ENCODE measurements around the gene CTNNA2. TPM values are rescaled to one million over a fixed set of nuclear protein-coding genes. Genes with fewer than 3 reads are reported as not detected.

CTNNA2 gene
- total RNA-seq, 1 experiment from 2014 or later: 5.5 TPM

GRCh38 chr2:80361904-80362303 is 849.1 kb downstream of the CTNNA2 start:
- no peaks in the 10 kb centered on the region for H3K9me3 ChIP-seq (ENCODE audit: control insufficient read depth, low read depth, low read length)
- no peak overlapping the region for H2BK15ac ChIP-seq (ENCODE audit: low read depth, low read length)
- peaks cover 37% of the 10 kb centered on the region for H3K27me3 Mint-ChIP-seq (ENCODE audit: low read depth)
- H3K9ac ChIP-seq (ENCODE audit: extremely low read depth, insufficient read length, low read length): no peak overlapping the region
- H2BK120ac ChIP-seq (ENCODE audit: low read depth, low read length, poor library complexity, severe bottlenecking): no peak overlapping the region
- H4K20me1 ChIP-seq (ENCODE audit: control insufficient read depth, insufficient read depth, insufficient read length): no peaks in the 10 kb centered on the region
- H3K9me3 Mint-ChIP-seq: no peaks in the 10 kb centered on the region; a peak in 1 of 5 replicates
- H3K27ac Mint-ChIP-seq: no peak overlapping the region
- H3K4me3 Mint-ChIP-seq: no peak overlapping the region
- no peak overlapping the region for H3K4me2 ChIP-seq (ENCODE audit: insufficient read depth, insufficient read length, low read length)
- no peaks in the 10 kb centered on the region for H3K79me2 ChIP-seq (ENCODE audit: insufficient read depth, low read length)
- H4K8ac ChIP-seq (replicated peaks; ENCODE audit: insufficient read length, low read depth, low read length): no peak overlapping the region
- peaks cover 2% of the 10 kb centered on the region for H3K4me1 ChIP-seq (ENCODE audit: insufficient read depth, low read length)
- H3K18ac ChIP-seq (ENCODE audit: insufficient read length, low read depth, low read length): no peak overlapping the region
- no peak overlapping the region for H2BK5ac ChIP-seq (ENCODE audit: insufficient read length, low read length)
- DNase-seq: no peak
- no peak overlapping the region for H4K5ac ChIP-seq (ENCODE audit: insufficient read length, low read depth, low read length)
- no peak overlapping the region for H3K56ac ChIP-seq (ENCODE audit: insufficient read length, low read depth, low read length)
- H3K14ac ChIP-seq (ENCODE audit: insufficient read depth, low read length): no peak overlapping the region
- H3K23me2 ChIP-seq (ENCODE audit: insufficient read length, low read depth, low read length, poor library complexity, severe bottlenecking): no peaks in the 10 kb centered on the region
- no peak overlapping the region for H3K27ac ChIP-seq (ENCODE audit: insufficient read length, low read depth, low read length)
- no peak overlapping the region for H3K23ac ChIP-seq (ENCODE audit: insufficient read length, low read depth, low read length)
- TF ChIP-seq, protein P1, sequence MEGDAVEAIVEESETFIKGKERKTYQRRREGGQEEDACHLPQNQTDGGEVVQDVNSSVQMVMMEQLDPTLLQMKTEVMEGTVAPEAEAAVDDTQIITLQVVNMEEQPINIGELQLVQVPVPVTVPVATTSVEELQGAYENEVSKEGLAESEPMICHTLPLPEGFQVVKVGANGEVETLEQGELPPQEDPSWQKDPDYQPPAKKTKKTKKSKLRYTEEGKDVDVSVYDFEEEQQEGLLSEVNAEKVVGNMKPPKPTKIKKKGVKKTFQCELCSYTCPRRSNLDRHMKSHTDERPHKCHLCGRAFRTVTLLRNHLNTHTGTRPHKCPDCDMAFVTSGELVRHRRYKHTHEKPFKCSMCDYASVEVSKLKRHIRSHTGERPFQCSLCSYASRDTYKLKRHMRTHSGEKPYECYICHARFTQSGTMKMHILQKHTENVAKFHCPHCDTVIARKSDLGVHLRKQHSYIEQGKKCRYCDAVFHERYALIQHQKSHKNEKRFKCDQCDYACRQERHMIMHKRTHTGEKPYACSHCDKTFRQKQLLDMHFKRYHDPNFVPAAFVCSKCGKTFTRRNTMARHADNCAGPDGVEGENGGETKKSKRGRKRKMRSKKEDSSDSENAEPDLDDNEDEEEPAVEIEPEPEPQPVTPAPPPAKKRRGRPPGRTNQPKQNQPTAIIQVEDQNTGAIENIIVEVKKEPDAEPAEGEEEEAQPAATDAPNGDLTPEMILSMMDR (conservative IDR thresholded peaks at IDR 0.05): no peak
- no peak overlapping the region for H2AFZ ChIP-seq (ENCODE audit: low read length)
- H4K91ac ChIP-seq (ENCODE audit: insufficient read length, low read depth, low read length): no peak overlapping the region
- H2BK12ac ChIP-seq (ENCODE audit: insufficient read length, low read depth, low read length): no peak overlapping the region
- no peak overlapping the region for H2BK20ac ChIP-seq (ENCODE audit: low read depth, low read length, poor library complexity, severe bottlenecking)
- no peak overlapping the region for H3T11ph ChIP-seq (ENCODE audit: low read length)
- H3K36me3 Mint-ChIP-seq (ENCODE audit: insufficient read depth in 1 of 3, low read depth in 3 of 3): no peaks in the 10 kb centered on the region; a peak in 1 of 7 replicates
- H3K79me1 ChIP-seq (ENCODE audit: insufficient read depth, low read depth, low read length, poor library complexity, severe bottlenecking): no peaks in the 10 kb centered on the region
- no peak overlapping the region for H2AK5ac ChIP-seq (ENCODE audit: insufficient read length, low read length)
- peaks cover 2% of the 10 kb centered on the region; the same call in 1 of the 2 replicates for H3K27me3 ChIP-seq (ENCODE audit: insufficient read depth, low read length)
- H3K4ac ChIP-seq (ENCODE audit: low read depth, low read length): no peak overlapping the region
- peaks cover 45 to 52% of the 10 kb centered on the region in 2 experiments for H3K4me1 Mint-ChIP-seq

Measured in H9 (cell line).